Measurements from ENCODE around the gene ZBTB8A. TPM values are rescaled to one million over a fixed set of nuclear protein-coding genes. Genes with fewer than 3 reads are reported as not detected.

Gene ZBTB8A
- total and polyA plus RNA-seq, 2 of the 13 experiments (the other 11 are each of a cell fraction or from before 2014, with no cell fraction given), result 1.3 to 3.7 TPM

- TF ChIP-seq MAFG (CRISPR knock-in tag; IDR thresholded peaks at IDR 0.05) (no peak), ZNF609 (CRISPR knock-in tag; IDR thresholded peaks at IDR 0.05; ENCODE audit: borderline replicate concordance) (no peak), SOX13 (IDR thresholded peaks at IDR 0.05) (no peak), SOX13 (CRISPR knock-in tag; conservative IDR thresholded peaks at IDR 0.05 in 1 of 2, IDR thresholded peaks at IDR 0.05 in 1 of 2) (no peak), KLF12 (CRISPR knock-in tag; IDR thresholded peaks at IDR 0.05; ENCODE audit: borderline replicate concordance) (no peak), ZNF567 (CRISPR knock-in tag; IDR thresholded peaks at IDR 0.05; ENCODE audit: borderline replicate concordance) (no peak), CBX5 (CRISPR knock-in tag; IDR thresholded peaks at IDR 0.05; ENCODE audit: borderline replicate concordance) (no peak), HNRNPK (IDR thresholded peaks at IDR 0.05; ENCODE audit: low read depth, low read length, poor library complexity, severe bottlenecking) (no peak), SMAD9 (CRISPR knock-in tag; IDR thresholded peaks at IDR 0.05) (no peak), ZNF605 (CRISPR knock-in tag; IDR thresholded peaks at IDR 0.05) (no peak), BHLHE40 (IDR thresholded peaks at IDR 0.05; ENCODE audit: low read length) (no peak), ZNF496 (CRISPR knock-in tag; IDR thresholded peaks at IDR 0.05; ENCODE audit: insufficient replicate concordance) (no peak), ZNF205 (CRISPR knock-in tag; IDR thresholded peaks at IDR 0.05) (no peak), ZNF777 (CRISPR knock-in tag; IDR thresholded peaks at IDR 0.05) (peak; percentile 77), ZNF382 (CRISPR knock-in tag; IDR thresholded peaks at IDR 0.05; ENCODE audit: borderline replicate concordance) (no peak), MBNL3 (CRISPR knock-in tag; conservative IDR thresholded peaks at IDR 0.05) (no peak), ZFP36 (IDR thresholded peaks at IDR 0.05; ENCODE audit: borderline replicate concordance, low read depth, low read length, partially characterized antibody) (no peak)
- TF ChIP-seq, protein P1, sequence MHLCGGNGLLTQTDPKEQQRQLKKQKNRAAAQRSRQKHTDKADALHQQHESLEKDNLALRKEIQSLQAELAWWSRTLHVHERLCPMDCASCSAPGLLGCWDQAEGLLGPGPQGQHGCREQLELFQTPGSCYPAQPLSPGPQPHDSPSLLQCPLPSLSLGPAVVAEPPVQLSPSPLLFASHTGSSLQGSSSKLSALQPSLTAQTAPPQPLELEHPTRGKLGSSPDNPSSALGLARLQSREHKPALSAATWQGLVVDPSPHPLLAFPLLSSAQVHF (CRISPR knock-in tag; IDR thresholded peaks at IDR 0.05), result no peak
- TF ChIP-seq, protein P2, sequence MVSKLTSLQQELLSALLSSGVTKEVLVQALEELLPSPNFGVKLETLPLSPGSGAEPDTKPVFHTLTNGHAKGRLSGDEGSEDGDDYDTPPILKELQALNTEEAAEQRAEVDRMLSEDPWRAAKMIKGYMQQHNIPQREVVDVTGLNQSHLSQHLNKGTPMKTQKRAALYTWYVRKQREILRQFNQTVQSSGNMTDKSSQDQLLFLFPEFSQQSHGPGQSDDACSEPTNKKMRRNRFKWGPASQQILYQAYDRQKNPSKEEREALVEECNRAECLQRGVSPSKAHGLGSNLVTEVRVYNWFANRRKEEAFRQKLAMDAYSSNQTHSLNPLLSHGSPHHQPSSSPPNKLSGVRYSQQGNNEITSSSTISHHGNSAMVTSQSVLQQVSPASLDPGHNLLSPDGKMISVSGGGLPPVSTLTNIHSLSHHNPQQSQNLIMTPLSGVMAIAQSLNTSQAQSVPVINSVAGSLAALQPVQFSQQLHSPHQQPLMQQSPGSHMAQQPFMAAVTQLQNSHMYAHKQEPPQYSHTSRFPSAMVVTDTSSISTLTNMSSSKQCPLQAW (CRISPR knock-in tag; IDR thresholded peaks at IDR 0.05), result 0 out of 2 replicates have a peak, but pooled peaks have one; percentile 23
Measured at GRCh38 chr1:32538887-32539583, at the start of gene ZBTB8A (continued).

All from HepG2 (cell line).